Subcutaneous adipose tissue (tissue), 4 donors: ENCODE results near the gene CDKN2AIPNL. TPM values are rescaled to one million over a fixed set of nuclear protein-coding genes. Genes with fewer than 3 reads are reported as not detected.

ENCODE experiments used
- total RNA-seq, 4 donors: library from RNA; depleted of rRNA; stranded (reverse); fragments of >200 nt; gene quantifications; one replicate each; pipeline ENCODE4 v1.1.0, GENCODE V29; 2016
- TF ChIP-seq, protein P1 (sequence below): fragments of 450-650 bp; IDR thresholded peaks from one replicate; pipeline ENCODE4 v1.5.1; 2016; ENCODE audit warnings: low read depth, mild to moderate bottlenecking, control low read depth, antibody characterized with exemption, moderate library complexity

Gene CDKN2AIPNL
- total RNA-seq, 4 donors from 2014 or later: 13.8 to 18.7 (median 14.3) TPM

DNA sequence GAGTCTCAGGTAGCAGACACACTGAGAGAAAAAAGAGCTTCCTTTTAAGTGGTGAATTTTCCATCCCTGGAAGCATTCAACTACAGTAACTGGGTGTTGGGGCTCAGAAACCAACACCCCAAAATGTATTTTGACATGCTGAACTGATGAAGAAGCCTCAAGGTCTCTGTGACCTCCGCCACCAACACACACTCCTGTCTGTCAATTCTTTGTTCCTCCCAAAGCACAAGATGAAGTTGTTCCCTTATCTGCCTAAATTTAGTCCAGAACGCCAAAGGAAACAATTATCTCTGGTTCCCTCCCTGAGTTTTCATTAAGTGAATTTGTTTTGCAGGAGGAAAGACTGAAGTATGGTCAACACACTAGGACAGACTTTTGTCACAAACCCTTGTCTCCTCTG is 1.4 kb upstream of the CDKN2AIPNL start:
- TF ChIP-seq, protein P1, sequence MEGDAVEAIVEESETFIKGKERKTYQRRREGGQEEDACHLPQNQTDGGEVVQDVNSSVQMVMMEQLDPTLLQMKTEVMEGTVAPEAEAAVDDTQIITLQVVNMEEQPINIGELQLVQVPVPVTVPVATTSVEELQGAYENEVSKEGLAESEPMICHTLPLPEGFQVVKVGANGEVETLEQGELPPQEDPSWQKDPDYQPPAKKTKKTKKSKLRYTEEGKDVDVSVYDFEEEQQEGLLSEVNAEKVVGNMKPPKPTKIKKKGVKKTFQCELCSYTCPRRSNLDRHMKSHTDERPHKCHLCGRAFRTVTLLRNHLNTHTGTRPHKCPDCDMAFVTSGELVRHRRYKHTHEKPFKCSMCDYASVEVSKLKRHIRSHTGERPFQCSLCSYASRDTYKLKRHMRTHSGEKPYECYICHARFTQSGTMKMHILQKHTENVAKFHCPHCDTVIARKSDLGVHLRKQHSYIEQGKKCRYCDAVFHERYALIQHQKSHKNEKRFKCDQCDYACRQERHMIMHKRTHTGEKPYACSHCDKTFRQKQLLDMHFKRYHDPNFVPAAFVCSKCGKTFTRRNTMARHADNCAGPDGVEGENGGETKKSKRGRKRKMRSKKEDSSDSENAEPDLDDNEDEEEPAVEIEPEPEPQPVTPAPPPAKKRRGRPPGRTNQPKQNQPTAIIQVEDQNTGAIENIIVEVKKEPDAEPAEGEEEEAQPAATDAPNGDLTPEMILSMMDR: no peak

DNA sequence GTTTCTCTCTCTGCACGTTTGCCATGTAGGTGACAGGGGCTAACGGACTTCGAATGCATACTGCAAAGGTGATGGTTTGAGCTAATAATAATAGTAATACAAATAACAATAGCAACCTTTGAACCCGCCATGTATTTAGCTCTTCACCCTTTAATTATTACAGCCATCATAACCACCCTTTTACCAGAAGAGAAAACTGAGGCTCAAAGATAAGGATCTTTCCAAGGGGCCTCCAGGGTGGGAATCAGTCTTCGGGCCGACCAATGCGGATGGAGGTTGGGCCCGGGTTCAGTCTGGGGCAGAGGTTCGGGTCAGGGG is 494 bp downstream of the CDKN2AIPNL start:
- TF ChIP-seq, protein P1: no peak

DNA sequence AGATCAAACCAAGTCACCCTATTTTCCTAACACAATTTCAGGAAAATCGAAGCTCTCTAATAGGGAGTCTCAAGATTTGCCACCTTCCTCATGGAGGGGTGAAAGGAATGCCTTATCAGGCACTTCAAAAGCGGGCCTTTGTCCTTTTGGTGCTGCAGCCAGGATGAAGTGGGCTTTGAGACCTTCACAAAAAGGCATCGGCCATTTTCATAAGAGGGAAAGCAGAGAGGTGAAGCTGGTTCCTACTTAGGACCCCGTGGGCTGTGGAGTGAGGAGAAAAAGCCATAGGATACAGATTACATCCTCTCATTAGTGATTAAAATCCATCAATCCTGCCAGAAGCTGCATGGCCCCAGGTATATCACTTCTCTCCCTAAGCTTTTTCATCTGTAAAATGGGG is 859 bp downstream of the CDKN2AIPNL start:
- TF ChIP-seq, protein P1: no peak

DNA sequence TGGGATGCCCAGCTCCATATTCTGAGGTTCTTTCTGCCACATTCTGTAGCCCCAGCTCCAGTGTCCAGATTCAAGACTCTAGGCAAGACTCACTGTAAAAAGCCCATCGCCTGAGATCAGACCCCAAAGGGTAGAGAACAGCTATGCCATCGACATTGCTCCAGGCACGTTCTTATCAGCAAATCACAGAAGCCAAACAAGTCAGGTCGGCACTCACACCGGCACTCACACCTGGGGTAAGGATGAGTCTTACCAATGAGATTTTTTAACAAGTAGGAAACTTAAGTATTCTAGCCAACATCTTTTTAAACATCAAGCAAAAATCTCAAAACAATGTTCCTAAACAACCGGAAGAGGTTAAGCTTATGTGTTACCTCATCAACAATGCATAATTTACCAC is 2.4 kb downstream of the CDKN2AIPNL start:
- TF ChIP-seq, protein P1: no peak

DNA sequence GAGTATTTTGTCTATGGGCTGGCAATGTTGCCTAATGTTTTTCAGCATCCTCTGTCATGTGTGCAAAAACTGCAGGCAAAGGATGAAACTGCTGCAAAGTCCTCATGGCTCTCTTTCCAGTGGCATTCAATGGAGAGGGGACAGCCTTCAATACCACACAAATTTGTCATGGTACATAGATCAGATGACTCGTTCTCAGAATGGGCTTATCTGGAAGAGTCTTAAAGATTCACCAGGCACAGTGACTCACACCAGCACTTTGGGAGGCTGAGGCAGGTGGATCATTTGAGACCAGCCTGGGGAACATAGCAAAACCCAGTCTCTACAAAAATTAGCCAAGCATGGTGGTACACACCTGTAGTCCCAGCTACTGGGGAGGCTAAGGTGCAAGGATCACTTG is 5.3 kb downstream of the CDKN2AIPNL start:
- TF ChIP-seq, protein P1: no peak

DNA sequence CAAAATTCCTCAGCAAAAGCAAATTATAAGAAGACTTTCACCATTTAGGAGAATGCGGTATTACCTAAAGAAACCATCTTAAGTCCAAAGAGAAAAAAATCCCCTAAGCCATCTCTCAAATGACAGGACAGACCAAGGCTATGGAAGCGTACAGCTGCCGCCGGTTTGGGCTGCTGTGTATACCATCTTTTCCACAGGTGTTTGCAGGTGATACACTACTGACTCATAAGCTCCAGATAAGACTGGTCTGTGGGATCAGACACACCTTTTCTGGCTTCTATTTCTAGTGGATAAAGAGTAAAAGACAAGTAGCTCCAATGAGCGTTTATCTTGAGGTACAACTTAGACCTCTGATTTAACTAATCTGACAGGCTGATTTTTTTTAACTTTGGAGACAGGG is 7.7 kb downstream of the CDKN2AIPNL start:
- TF ChIP-seq, protein P1: no peak

DNA sequence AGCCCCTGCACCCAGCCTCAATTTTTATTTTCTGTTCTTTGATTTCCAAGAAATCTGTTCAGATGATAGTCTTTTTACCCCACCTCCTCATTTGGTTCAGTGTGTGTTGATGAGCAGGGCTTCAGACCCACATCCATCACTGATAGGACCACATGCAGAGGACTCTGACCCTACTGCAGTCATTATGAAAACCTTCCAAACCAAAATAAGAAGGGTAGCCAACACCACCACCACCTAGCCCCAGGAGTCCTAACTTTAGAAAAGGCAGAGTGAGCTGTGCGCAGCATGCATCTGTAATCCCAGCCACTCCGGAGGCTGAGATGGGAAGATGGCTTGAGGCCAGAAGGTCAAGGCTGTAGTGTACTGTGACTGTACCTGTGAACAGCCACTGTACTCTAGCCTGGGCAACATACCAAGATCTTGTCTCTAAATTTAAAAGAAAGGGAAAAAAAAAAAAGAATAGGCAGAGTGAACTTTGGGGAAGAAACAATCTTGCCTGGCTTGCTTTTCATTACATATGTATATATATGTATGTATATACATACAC is 13.0 kb downstream of the CDKN2AIPNL start:
- TF ChIP-seq, protein P1: no peak

DNA sequence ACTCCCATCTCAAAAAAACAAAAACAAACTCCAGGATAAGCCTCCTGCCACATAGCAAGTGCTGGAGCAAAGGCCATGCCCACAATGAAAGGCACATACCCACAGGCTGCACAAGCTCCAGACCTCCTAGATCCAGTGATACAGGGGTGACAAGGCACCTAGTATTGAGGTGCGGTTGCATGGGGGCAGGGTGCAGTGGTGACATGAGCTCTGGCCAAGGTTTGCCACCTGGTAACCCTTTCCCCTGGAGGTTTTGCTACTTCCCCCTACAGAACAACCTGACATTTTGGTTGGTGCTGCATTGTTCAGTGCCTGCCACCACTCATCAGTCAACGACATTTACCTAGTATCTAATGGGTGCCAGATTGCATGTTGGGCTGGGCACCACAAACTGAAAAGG is 14.5 kb downstream of the CDKN2AIPNL start:
- TF ChIP-seq, protein P1: no peak
